Stimulated activated naive CD8-positive, alpha-beta T cell treated with anti-CD3 and anti-CD28 coated beads, Interleukin-15, Interleukin-2, amounts not matched to agents 100 U/mL and 50 U/mL, for 24 hours (primary cell): Measurements from ENCODE around the gene CDIP1.

Experiments
- ATAC-seq: fragments of 150-1000 bp; cut with Tn5 transposase; one replicate; pipeline ENCODE4 v1.10.0; 2021
- DNase-seq: peaks from one replicate; pipeline ENCODE4 v3.0.0; 2021

CDIP1 gene

GRCh38 chr16:4537376-4538343 lies 913 bp downstream of the CDIP1 start:
- peak; percentile 22 for ATAC-seq
- peak; percentile 27 for DNase-seq

DNA sequence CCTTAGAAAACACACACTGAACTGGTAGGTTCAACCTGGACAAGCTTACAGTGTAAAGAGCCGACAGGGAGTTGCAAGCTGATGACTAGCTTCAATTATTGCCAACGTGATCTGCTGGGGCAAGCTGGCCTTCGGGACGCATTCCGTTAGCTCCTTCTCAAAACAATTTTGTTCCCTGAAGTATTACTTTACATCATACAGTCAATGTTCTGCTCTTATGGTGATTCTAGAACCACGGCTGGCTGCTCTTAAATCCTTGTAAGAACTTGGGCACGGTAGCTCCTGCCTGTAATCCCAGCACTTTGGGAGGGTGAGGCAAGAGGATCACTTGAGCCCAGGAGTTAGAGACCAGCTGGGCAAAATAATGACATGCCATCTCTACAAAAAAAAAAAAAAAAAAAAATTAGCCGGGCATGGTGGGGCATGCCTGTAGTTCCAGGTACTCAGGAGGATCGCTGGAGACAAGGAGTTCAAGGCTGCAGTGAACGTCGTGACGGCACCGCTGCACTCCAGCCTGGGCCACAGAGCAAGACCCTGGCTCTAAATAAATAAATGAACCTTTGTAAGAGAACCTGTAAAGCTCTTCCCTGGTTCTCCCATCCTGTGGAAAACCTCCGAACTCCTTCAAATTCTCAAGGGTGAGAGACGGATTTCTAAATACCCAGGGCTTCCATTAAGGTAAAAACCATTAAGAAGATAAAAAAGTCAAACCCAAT lies 2.0 kb downstream of the CDIP1 start:
- no peak for DNase-seq
- ATAC-seq: no peak

GRCh38 chr16:4535627-4536108 lies 2.9 kb downstream of the CDIP1 start:
- ATAC-seq (peak; percentile 78), DNase-seq (peak; percentile 55)

DNA sequence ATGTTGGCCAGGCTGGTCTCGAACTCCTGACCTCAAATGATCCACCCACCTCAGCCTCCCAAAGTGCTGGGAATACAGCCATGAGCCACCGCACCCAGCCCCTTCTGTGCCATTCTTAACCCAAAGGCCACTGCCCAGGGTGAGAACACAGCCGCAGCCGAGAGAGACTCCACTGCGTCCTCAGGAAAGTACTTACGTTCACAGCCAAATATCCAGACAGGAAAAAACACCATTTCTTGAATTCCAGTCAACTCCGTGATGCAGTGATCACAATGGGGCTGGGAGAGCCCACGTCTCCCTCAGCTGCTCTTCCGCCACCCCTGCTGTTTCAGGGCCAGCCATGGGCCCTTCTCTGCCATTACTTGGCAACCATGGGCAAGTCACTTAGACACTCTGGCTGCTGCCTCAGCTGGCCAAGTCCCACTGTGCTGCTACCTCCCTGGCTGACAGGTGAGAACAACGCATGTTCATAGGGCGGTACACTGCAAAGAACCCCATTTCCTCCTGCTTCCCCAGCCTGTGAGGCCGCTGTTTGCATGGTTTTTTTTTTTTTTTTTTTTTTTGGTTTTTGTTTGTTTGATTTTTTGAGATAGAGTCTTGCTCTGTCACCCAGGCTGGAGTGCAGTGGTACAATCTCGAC lies 4.3 kb downstream of the CDIP1 start:
- no peak for ATAC-seq
- no peak for DNase-seq

- ATAC-seq: no peak
- no peak for DNase-seq
These were observed 5.1 kb downstream of the CDIP1 start for GRCh38 chr16:4533490-4533889.

GRCh38 chr16:4532238-4532637 lies 6.3 kb downstream of the CDIP1 start:
- DNase-seq: no peak

GRCh38 chr16:4531811-4532210 lies 6.8 kb downstream of the CDIP1 start:
- no peak for ATAC-seq

More at GRCh38 chr16:4532238-4532637, 6.3 kb downstream of the CDIP1 start:
- no peak for ATAC-seq

GRCh38 chr16:4529085-4530060 lies 9.2 kb downstream of the CDIP1 start:
- no peak for DNase-seq
- peak; percentile 83 for ATAC-seq

More at GRCh38 chr16:4531811-4532210, 6.8 kb downstream of the CDIP1 start:
- no peak for DNase-seq

GRCh38 chr16:4525634-4526277 lies 12.8 kb downstream of the CDIP1 start:
- no peak for ATAC-seq
- no peak for DNase-seq

- ATAC-seq (no peak), DNase-seq (no peak)
These were observed 13.5 kb downstream of the CDIP1 start for GRCh38 chr16:4525069-4525468.

DNA sequence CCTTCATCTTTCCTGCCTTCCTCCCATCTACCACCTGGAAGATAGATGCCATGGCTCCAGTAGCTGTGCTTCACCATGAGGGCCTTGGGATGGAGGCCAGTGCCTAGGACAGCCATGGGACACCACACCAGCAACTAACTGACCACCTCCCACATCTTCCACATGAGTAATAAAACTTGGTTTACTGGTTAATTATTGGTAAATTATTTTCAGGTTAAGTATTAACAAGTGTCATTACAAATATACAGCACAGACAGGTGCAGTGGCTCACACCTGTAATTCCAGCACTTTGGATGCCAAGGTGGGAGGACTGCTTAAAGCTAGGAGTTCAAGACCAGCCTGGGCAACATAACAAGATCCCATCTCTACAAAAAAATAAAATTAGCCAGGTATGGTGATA lies 14.0 kb downstream of the CDIP1 start:
- no peak for ATAC-seq

GRCh38 chr16:4523686-4524085 lies 14.9 kb downstream of the CDIP1 start:
- ATAC-seq: no peak
- no peak for DNase-seq

More for the DNA sequence above, 14.0 kb downstream of the CDIP1 start:
- no peak for DNase-seq

DNA sequence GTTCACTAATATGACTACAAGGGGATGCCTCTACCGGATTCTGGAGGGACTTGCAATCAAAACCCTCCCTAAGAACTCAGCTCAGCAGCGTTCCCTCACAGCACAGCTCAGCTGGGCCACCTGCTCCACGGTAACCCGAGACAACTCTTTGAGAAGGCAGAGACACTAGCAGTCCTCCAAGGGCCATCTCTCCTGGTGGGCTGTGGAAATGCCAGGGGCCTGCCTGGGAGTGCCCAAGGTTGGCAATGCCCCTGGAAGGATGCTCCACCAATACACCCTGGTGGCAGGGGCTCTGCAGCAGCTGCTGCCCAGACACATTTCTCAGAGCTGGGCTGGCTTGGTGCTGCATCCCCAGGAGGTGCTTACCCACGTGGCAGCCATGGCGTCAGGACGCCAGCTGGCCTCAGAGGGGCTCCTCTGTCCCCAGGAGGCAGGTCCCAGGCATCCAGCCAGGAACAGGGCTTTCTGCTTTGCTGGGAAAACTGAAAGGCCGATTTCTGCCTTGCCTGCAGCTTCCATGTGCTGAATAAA lies 16.5 kb downstream of the CDIP1 start:
- ATAC-seq (no peak), DNase-seq (no peak)

GRCh38 chr16:4520913-4521312 lies 17.7 kb downstream of the CDIP1 start:
- DNase-seq: no peak

DNA sequence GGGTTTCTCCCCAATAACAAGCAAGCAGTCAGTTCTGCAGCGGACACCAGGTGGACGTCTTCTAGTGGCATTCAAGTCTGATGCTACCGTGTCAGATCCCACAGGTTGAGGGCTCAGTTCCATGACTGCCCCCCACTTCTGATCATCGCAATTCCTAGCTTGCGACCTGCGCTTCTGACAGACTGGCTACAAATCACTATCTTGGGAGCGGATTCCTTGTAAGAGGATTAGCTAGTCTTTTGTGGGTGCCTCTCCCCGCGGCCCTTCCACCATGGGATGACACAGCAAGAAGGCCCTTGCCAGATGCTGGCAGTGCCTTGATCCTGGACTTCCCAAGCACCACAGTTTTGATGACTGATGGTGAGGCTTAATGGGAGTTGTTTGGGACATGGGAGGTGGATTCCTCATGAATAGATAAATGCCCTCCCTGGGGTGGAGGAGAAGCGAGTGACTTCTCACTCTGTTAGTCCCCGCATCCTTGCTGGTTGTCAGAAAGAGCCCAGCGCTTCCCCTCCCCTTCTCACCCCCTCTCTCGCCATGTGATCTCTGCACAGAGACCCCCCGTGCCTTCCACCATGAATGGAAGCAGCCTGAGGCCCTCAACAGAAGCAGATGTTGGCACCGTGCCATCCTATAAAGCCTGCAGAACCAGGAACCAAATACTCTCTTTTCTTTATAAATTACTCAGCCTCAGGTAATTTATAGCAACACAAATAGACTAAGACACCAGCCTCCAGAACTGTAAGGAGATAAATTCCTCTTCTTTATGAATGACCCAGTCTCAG lies 19.1 kb downstream of the CDIP1 start:
- ATAC-seq (no peak), DNase-seq (no peak)

More at GRCh38 chr16:4520913-4521312, 17.7 kb downstream of the CDIP1 start:
- no peak for ATAC-seq

- no peak for ATAC-seq
- peak; percentile 27 for DNase-seq
These were observed 20.5 kb downstream of the CDIP1 start for GRCh38 chr16:4517812-4518680.

- DNase-seq: no peak
- peak; percentile 62 for ATAC-seq
These were observed 22.9 kb downstream of the CDIP1 start for GRCh38 chr16:4515611-4516233.

DNA sequence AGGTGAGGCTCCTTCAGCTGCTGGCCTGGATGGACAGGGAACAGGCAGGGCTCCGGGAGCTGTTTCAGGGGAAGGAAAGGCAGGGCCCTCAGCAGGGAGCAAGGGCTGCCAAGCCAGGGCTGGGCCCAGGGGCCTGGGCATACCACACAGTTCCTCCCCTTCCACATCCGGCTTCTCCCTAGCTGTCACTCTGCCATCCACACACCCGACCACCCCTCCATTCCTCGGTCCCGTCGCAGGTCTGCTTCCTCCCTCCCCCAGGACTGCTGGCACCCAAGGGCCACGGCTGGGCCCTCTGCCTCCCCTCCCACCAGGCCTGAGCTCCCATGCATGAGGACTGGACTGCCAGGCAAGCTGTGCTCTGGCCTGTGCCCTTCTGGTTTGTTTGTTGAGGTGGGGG lies 24.0 kb downstream of the CDIP1 start:
- ATAC-seq (no peak), DNase-seq (no peak)
